ENCODE data around the gene ST6GALNAC1.
"Not testable (repeated sequence)": the region's sequence is repeated elsewhere in the genome, so short reads cannot be mapped to it uniquely, and the experiment has no call there.

The ST6GALNAC1 gene

DNA sequence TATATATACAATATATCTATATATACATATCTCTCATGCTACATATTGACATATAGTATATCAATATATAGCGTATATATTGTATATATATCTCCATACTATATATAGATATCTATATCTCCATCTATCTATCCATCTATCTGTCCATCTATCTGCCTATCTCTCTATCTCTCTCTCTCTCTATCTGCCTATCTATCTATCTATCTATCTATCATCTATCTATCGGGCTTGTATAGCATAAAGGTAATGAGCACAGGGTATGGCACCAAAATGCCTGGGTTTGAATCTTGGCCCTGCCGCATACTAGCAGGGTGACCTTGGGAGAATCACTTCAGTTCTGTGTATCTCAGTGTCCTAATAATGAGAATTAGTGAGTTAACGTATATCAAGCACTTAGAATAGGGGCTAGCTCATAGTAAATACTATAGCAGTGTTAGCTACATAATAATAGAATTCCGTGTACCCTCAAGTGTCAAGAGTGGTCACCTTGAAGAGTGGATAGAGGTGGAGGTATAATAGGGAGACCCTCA is 1.5 kb downstream of the ST6GALNAC1 start:
- no peak for DNase-seq (ENCODE audit: low read depth)

DNA sequence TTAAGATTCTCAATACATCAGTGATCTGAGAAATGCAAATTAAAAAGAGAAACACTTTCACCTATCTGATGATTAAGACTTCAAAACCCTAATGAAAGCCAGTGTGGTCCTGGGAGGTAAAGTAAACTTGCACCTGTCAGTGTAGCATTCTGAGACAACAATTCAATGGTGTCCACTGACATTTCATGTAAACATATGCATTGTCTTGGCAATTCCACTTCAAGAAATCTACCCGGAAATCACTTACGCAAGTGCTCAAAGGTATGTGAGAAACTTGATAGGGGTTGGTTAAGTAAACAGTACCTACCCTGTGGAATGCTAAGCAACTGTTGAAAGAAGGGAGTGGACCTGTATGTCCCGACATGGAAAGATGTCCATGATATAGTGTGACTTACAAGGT is 2.1 kb downstream of the ST6GALNAC1 start:
- no peak for DNase-seq (ENCODE audit: low read depth)

DNA sequence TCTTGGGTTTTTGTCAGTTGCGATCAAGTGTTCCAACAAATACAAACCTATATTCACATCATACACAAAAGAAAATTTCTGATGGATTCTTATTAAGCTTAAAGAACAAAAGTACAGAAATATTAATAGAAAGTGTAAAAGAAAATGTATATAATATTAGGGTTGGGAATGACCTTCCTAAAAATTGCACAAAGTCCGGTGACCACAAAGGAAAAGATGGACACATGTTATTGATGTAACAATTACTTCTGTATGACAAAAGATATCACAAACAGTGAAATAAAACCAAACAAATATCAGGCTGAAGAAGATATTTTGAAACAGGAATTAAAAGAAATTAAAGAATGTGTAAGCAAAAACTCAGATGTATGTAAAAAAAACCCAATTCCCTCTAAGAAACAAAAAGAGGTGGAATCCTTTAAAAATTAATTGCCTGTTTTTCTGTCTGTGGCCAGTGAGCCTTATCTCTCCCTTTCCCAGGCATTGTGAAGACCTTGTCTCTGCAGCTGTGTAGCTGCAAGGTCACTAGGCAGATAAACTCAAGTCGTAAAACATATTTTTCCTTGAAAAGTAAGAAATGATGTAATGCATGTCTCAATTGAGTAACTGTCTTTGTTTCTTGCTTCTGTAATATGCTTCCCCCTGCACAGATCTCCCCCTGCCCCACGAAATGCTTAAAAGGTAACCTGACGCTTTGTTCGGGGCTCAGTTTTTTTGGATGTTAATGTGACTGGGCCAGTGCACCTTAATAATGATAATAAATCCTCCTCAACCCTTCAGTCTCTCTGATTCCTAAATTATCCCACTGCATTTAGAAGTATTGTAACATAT is 2.8 kb downstream of the ST6GALNAC1 start:
- no peak for DNase-seq (ENCODE audit: low read depth)

DNA sequence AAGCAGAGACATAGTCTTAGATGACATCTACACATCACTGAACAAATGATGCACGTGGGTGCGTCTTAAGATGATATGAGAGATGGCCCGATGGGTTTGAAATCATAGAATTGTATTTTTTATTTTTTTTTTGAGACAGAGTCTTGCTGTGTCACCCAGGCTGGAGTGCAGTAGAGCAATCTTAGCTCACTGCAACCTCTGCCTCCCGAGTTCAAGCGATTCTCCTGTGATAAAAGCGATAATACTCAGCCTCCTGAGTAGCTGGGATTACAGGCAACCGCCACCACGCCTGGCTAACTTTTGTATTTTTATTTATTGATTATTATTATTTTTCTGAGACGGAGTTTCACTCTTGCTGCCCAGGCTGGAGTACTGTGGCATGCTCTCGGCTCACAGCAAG is 5.3 kb downstream of the ST6GALNAC1 start:
- DNase-seq (ENCODE audit: low read depth) = no peak

DNA sequence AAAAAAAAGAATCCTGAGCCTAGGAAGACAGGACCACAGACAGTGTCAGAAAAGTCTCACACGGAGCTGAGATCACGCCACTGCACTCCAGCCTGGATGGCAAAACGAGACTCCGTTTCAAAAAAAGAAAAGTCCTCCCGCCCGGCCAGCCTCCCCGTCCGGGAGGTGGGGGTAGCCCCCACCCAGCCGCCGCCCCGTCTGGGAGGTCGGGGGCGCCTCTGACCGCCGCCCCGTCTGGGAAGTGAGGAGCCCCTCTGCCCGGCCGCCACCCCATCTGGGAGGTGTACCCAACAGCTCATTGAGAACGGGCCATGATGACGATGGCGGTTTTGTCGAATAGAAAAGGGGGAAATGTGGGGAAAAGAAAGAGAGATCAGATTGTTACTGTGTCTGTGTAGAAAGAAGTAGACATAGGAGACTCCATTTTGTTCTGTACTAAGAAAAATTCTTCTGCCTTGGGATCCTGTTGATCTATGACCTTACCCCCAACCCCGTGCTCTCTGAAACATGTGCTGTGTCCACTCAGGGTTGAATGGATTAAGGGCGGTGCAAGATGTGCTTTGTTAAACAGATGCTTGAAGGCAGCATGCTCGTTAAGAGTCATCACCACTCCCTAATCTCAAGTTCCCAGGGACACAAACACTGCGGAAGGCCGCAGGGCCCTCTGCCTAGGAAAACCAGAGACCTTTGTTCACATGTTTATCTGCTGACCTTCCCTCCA is 6.9 kb downstream of the ST6GALNAC1 start:
- not testable (repeated sequence) for DNase-seq (ENCODE audit: low read depth)

DNA sequence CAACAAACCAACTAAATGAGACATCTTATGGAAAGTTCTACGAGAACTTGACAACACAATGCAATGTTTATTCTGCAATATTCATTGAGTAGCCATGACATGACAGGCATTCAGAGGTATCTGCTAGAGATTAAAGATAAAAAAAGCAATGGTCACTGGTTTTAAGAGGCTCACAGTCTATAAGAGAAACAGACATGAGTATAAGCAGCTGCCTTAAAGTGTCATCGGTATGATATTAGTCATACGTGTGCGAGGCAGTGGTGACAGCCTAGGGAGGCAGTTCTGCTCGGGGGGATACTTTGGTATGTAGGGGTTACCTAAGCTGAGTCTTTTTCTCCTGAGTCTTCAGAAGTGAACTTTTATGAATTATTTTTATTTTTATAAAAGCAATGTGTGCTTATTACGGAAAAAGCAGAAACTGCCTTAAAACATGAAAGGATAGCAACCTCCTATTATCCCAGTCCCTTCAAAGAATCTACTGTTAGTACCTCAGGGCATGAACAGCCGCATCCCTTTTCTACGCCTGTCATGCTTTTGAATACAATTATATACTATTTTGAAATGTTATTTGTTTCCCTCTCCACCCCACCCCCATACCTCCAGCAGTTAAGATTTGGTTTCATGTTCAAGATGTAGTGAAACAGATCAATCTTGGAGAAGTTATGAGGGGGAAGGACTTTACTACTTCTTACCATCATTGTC is 7.7 kb downstream of the ST6GALNAC1 start:
- no peak for DNase-seq (ENCODE audit: low read depth)

DNA sequence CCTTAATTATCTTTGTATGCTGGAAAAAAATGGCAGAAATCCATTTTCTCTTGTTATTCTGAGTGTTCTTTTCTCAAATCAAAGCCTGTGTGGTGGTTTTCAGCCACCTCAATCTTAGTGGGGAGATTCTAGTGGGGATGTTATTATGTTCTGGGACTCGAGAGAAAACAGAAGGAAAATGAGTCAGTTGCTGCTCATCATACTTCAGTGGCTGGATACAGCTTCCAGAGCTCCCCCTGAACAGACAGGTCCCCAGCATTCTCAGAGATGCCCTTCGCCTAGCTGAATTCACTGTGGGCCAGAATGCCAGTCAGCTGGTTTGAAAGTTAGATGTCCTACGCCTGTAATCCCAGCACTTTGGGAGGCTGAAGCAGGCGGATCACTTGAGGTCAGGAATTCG is 8.5 kb downstream of the ST6GALNAC1 start:
- DNase-seq (ENCODE audit: low read depth) = no peak

DNA sequence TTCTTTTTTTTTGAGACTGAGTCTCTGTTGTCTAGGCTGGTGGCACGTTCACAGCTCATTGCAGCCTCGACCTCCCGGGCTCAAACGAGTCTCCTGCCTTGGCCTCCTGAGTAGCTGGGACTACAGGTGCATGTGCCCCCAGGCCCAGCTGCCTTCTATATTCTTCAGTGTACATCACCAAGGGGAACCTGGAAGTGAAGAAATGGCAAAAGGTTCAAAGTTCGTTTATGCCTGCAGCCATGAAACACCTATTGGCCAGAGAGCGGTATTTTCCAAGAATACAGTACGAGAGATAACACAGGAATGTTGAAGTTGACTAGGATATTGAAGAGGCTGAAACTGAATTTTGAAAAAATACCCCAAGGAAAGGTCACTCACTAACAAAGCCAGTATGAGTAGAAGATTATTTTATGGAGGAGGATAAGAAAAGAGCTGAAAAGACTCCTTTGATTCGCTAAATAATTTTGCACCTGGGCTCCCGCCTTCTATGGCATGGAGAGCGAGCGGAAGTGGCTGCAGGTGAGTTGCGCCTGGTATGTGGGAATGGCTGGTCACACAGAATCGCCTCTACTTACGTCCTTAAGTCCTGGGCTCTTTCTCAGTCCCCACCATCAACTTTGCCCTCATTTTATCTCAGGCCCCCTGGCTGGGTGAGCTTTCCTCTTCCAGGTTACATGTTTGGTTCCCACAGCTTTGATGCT is 9.8 kb downstream of the ST6GALNAC1 start:
- DNase-seq (ENCODE audit: low read depth) = no peak

DNA sequence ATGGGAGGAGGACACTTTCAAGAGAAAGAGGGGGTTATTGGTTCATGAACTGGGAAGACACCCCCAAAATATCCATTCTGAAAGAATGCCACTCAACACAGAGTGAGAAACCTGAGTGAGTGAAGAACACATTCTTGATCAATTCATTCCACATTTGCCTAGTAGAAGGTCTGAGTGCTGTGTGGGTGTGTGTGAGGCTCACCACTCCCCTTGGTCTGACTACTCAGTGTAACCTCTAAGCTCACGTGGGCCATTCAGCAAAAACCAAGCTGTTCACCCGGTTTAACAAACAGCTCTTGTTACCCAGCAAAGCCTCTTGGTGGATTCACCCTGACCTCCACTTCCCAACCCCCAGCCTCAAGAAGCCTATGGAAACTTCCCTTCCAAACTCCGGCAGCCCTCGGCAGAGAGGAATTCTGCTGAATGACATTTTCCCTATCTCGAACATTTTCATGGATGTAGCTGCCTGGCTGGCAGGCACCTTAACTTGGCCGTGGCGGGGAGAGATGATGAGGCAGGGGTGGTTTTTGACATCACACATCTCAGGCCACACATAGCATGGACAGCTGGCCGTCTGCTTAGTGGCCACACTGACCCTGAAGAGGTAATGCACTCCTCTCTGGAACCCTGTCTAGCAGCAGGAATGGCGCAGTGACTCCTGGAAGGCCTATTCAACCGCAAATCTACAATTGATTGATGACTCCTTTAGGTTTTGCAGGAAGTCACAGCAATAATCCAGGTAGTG is 11.6 kb downstream of the ST6GALNAC1 start:
- no peak for DNase-seq (ENCODE audit: low read depth)

DNA sequence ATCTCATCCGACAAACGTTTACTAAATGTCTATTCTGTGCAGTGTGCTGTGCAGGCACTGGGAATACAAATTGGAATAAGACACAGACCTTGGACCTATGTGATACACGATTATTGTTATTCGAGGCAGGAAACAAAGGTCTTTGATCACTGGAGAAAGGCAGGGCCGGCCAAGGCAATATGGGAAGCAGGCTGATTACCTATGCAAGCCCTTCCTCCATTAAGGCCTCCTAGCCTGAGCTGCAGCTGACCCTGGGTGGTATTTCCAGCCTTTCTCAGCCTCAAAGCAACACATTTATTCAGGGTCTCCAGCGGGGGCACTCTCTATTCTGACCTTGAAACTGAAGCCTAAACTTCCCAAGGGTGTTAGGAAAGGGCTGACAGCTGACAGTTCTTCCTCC is 13.4 kb downstream of the ST6GALNAC1 start:
- no peak for DNase-seq (ENCODE audit: low read depth)

DNA sequence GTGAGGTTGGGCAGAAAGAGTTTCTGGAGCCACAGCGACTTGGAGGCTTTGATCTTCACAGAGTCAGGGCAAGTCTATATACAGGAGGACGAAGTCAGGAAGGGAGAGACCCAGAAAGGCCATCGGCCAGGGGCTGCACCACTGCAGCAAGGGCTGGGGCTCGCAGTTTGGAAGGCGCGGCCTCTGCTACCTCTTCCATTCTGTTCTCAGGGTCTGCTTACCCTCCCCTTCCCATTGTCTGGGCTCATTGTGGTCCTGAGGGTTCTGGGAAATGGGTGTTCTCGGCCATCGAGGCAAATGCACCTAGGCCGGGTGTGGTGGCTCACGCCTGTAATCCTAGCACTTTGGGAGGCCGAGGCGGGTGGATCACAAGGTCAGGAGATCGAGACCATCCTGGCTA is 16.0 kb downstream of the ST6GALNAC1 start:
- DNase-seq (ENCODE audit: low read depth) = no peak

DNA sequence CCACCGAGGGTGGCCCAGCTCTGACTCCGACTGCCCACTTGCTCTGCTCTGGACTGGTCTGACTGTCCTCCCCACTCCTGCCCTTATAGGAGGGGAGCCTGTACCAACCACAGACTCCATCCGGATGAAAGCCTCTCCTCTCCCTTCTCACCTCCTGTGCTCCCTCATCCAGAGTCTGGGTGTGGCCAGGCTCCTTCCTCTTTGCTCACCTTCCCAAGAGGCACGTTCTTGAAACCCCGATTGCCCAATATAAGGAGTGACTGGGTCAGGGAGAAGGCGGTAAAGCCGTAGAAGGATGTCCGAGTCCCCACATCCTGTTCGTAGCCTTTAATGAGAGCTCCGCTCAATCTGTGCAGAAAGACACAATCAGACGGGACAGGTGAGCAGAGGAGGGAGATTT is 17.1 kb downstream of the ST6GALNAC1 start:
- DNase-seq (ENCODE audit: low read depth) = no peak

DNA sequence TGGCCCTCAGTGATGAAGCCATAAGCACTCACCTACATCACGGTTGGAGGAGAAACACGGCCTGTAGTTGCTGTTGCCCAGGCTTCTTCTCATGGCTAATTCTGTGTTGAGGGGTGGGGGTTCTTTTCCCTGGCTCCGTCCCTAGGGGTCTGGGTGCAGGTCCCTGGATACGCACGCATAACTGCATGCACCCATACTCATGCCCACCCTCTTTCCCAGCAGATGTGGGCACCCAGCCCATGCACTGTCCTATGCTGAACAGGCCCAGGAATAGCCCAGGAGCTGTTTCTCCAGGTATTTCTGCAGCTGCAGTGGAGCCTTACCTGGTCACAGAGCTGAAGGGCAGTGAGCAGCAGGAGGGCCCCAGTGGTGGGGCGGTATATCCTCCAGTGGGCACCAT is 18.1 kb downstream of the ST6GALNAC1 start:
- DNase-seq (ENCODE audit: low read depth) = no peak

DNA sequence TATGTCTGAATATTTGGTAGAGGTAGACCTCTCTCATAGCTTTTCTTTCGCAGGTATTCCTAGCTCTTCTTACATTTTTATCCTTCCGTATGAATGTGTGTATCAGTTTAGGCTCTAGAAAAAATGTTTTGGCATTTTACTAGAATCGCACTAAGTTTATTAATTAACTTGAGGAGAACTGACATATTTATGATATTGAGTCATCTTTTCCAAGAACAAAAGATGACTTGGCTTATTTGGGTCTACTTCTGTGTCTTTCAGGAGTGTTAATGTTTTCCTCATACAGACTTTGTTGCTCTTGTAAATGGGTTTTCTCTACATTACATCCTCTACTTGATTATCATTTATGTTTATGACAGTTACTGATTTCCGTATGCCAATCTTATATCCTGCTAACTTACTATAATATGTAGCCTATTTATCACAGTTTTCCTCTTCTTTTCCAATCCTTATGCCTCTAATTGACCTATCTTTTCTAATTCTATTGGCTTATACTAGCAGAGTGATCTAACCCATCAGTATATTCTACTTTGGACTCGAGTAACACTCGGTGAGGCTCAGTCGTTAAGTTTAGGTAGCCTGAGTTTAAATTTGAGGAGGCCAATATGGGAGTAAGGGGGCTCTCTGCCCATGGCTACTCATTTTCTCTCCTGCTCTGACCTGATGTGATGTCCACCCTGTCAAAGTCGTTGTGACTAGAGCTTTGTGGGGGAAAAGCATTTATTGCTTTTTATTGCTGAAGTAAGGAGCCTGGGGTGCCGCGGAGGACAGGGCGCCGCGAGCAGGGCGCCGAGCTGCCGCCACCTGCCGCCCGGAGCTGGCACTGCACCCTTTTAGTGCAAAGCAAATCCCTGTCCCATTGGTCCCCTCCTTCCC is 20.0 kb downstream of the ST6GALNAC1 start:
- DNase-seq (ENCODE audit: low read depth) = peak; percentile 61

DNA sequence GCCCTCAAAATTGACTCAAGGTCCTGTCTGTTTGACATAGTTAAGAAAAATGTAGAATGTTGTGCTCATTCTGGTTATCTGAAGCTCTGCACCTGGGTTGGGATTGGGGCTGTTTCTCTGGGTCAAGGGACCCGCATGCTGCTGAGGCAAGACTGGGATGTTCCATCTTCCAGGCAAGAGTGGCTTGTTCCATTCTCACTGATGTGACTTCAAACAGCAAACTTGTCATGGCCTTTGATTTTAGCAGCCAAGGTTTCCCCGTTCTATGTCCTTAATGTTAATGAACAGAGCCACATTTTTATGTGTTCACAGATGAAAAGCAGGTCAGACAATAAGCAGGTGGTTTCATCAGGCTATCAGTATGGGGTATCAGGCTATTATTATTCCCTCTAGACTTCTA is 25.7 kb downstream of the ST6GALNAC1 start:
- DNase-seq (ENCODE audit: low read depth) = no peak

DNA sequence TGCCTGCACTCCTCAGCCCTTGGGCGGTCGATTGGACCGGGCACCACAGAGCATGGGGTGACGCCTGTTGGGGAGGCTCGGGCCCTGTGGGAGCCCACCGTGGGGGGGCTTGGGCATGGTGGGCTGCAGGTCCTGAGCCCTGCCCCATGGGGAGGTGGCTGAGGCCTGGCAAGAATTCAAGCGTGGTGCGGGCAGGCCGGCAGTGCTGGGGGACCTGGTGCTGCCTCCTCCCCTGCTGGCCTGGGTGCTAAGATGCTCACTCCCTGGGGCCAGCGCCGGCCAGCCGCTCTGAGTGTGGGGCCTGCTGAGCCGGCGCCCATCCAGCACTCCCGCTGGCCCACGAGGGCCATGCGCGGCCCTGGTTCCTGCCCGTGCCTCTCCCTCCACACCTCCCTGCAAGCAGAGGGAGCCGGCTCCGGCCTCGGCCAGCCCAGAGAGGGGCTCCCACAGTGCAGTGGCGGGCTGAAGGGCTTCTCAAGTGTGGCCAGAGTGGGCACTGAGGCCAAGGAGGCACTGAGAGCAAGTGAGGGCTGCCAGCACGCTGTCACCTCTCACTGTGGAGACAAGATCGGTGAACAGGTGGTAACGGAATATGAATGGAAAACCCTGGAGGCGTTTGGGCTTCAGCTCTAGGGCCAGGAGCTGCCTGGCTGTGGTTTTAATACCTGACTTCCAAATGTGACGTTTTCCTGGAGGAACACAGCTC is 28.5 kb downstream of the ST6GALNAC1 start:
- DNase-seq (ENCODE audit: low read depth) = no peak

DNA sequence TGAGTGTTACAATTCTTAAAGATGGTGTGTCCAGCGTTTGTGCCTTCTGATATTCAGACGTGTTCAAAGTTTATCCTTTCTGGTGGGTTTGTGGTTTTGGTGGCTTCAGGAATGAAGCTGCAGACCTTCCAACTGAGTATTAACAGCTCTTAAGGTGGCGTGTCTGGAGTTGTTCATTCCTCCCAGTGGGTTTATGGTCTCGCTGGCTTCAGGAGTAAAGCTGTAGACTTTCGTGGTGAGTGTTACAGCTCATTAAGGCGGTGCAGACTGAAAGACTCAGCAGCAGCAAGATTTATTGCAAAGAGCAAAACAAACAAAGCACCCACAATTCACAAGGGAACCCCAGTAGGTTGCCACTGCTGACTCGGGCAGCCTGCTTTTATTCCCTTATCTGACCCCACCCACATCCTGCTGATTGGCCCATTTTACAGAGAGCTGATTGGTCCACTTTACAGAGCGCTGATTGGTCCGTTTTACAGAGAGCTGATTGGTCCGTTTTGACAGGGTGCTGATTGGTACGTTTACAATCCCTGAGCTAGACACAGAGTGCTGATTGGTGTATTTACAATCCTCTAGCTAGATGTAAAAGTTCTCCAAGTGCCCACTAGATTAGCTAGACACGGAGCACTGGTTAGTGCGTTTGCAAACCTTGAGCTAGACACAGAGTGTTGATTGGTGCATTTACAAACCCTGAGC is 29.3 kb downstream of the ST6GALNAC1 start:
- DNase-seq (ENCODE audit: low read depth) = not testable (repeated sequence)

DNA sequence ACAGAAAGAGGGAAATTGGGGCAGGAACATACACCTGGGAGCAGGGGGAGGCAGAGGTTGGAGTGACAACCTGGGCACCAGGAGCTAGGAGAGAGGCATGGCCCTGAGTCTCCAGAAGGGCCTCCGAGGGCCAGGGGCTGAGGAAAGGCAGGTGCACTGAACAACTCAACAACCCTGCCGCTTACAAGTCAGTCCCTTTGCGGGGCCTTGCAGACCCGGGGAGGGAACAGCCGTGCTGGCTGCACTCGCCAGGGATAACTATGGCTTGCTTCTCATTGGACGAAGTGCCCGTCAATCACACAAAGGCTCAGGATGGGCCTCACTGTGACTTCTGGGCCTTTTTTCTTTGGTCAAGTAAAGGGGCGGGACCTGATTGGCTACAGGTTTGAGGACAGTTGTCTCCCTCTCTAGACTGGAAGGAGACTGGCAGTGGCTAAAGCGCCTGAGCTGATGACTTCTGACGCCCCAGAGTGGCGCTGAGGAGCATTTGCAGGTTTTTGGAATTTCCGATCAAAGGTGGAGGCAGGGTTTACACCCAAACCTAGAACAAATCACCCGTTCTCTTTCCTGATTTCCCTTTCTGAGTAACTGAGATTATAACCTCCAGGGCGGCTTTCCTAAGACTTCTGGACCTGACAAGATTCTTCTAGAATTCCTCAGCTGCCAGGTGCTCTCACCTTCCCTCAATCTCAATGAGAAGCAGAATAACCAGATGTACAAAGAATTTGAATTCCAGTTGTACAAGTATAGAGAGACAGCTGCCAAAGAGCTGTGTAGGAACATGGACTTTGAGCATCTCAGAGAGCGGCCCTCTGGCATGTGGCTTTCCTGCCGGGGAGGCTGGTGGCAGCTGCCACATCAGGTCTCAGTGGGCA is 30.3 kb downstream of the ST6GALNAC1 start:
- DNase-seq (ENCODE audit: low read depth) = no peak

Data from stimulated activated CD8-positive, alpha-beta memory T cell treated with anti-CD3 and anti-CD28 coated beads, Interleukin-15, amount 100 ng/mL, for 24 hours (primary cell).